Heart left ventricle (tissue), 13 donors: ENCODE measurements around the gene FOXL2NB.

Source experiments
- CTCF ChIP-seq, 12 donors: fragments of 200-600 bp; sonication (generic) in 4 of 12; IDR thresholded peaks; one replicate each; pipeline versions ENCODE4 v1.5.0 to v1.8.0; 2018 to 2022; ENCODE audit warnings: antibody characterized with exemption in 12 of 12, mild to moderate bottlenecking in 5 of 12
- POLR2A ChIP-seq, 2 donors: fragments of 450-650 bp; IDR thresholded peaks; one replicate each; pipeline ENCODE4 v1.6.1; 2017; ENCODE audit warnings: antibody characterized with exemption in 2 of 2, mild to moderate bottlenecking in 2 of 2, moderate library complexity in 2 of 2
- donor health status: ischemic (EF 13 %, LVEDD 7.1; RV severe dilation, severe dysfunction).
- donor health status: DM: no; HTN: yes; CAD: no.
- donor health status: DM: no; HTN: no; CAD: no.
- donor health status: ischemic (EF 25% LVEDD 6.9; RV normal size, moderate dysfunction).
- donor health status: ischemic (EF 25% LVEDD 5.7; RV mildly dilated, moderate dysfunction).
- donor health status: ischemic (EF 35%, LVEDD 5.7; RV mildly dilated, moderate dysfunction).
- donor health status: nonischemic (EF 11% LVEDD 7.7; RV severe dilation, severe dysfunction).
- donor health status: DM: yes; HTN: yes; CAD: no.
- donor health status: PGD.
- donor health status: ischemic (EF 29% LVEDD 5.4; RV normal size, mild dysfunction).
- donor health status: nonischemic (EF 23%, LVEDD 6.1; RV moderate dilation, normal function).

DNA sequence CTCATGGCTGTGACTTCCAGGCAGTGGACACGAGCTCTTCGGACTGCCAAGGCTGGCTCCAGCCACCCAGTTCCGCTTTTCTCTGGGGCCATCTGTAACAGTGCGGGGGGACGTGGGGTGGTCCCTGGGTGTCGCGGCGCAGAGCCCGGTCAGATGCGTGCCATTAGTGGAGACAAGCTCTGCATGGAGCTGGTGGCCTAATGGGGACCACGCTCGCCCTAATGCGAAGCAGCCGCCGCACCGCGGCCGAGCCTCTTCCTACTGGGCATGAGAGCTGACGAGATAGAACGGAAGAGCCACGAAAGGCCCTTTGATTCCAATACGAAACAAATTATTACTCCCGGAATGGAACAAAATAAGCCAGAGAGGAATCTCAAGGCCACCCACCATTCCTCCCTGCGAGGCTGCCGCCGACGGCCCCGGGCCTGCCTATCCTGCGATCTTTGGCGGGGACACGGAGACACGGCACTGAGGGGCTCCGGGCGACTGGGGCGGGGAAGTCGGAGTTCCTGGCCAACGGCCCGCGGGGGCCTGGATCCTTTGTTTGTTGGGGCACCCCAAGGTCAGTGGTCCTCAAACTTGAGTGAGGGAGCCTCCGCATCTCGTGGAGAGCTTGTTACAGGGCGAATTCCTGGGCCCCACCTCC is 18.2 kb upstream of the FOXL2NB start:
- TF ChIP-seq CTCF (IDR thresholded peaks at IDR 0.05) = no peak
- TF ChIP-seq POLR2A (IDR thresholded peaks at IDR 0.05) = no peak
